Stimulated activated CD8-positive, alpha-beta memory T cell treated with anti-CD3 and anti-CD28 coated beads, Interleukin-7, amount 100 ng/mL, for 1 hour (primary cell): Measurements from ENCODE around the gene KIAA1958.

ENCODE experiments used
- DNase-seq, 2 donors: peaks; one replicate each; pipeline ENCODE4 v3.0.0-alpha.2; 2020; ENCODE audit warnings: low read depth in 2 of 2

Gene KIAA1958

DNA sequence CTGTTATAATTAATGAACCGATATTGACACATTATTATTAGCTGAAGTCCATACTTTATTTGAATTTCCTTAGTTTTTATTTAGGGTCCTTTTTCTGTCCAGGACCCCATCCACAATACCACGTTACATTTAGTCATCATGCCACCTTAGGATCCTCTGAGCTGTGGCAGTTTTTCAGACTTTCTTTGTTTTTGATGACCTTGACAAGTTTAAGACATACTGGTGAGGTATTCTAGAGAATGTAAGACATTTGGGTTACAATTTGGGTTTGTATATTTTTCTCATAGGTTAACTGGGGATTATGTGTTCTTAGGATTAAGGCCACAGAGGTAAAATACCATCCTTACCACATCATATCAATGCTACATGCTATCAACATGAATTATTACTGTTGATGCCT lies 42.7 kb downstream of the KIAA1958 start:
- DNase-seq: no peak

DNA sequence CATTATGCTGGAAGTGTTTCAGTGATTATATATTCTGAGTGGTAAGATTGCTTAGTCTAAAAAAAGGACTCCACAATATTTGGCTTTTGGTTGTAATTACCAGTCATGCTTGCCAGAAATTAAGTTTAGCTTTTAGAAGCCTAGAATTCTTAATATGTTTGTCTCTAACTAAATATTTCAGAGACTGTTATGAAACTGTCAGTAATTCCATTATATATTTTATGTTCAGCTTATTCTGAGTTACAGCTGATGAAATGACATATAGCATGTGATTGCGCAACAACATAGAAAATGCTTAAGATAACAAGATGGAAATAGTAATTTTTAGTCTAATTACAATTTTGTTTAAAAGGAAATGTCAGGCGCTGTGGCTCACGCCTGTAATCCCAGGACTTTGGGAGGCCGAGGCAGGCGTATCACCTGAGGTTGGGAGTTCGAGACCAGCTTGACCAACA lies 44.2 kb downstream of the KIAA1958 start:
- DNase-seq: no peak

DNA sequence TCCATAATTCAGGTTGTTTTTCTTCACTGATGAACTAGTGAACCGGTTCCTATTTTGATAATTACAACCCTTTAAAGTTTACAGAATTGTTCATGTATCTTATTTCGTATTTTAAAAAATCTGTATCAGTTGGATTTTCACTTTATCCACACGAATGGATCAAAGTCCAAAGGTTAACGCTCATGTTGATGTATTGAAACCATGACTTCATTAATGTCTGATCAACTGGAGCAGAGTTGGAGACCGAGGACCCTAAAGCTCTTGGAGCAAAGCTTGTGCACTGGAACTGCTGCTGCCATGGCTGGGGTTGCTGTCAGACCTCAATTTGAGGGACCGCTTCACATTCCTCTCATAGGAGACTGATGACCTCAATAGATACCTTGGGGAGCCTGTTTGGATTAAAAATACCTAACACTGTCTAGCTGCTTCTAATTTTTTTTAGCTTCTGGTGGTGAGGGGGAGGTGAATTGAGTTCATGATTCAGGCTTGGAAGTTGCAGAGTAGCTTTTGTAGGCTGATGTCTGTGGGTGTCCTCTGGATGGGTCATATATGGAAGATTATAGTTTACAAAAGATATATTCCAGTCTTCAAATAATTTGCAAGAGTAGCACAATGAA lies 45.1 kb downstream of the KIAA1958 start:
- DNase-seq: no peak

DNA sequence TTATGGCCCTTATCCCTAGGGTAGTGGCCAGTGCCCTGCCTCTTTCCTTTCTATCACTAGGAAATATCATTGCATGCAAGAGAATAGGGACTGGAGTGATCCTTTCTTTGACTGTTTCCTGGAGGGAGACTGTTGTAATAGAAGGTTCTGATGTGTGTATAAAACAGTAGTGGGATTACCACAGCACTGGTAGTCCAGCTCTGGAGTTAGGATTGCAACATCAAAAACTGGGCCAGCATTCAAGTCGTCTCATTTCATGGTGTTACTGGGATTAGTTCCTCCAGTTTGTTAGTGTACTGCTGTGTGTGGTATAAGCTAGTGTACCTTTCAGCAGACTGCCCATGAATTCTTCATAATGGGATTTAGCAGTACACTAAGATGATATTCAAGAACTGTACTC lies 45.8 kb downstream of the KIAA1958 start:
- no peak for DNase-seq

DNA sequence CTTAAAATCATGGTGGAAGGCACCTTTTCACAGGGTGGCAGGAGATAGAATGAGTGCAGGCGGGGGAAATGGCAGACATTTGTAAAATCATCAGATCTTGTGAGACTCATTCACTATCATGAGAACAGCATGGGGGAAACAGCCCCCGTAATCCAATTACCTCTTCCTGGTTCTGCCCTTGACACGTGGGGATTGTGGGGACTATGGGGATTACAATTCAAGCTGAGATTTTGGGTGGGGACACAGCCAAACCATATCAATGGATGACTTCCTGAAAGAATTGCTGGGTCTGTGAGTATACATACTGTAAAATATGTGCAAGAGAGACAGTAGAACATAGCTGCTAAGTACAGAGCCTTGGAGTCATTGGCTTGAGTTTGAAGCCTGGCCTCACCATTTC lies 47.0 kb downstream of the KIAA1958 start:
- no peak for DNase-seq

DNA sequence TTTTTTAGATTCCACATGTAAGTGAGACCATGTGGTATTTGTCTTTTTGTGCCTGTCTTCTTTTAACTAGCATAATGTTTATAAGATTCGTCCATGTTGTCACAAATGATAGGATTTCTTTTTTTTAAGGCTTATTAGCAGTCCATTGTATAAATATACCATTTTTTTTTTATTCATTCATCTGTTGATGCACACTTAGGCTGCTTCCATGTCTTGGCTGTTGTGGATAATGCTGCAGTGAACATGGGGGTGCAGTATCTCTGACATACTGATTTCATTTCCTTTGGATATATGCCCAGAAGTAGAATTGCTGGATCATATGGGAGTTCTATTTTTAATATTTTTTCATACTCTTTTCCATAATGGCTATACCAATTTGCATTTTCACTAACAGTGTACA lies 48.7 kb downstream of the KIAA1958 start:
- DNase-seq: no peak

DNA sequence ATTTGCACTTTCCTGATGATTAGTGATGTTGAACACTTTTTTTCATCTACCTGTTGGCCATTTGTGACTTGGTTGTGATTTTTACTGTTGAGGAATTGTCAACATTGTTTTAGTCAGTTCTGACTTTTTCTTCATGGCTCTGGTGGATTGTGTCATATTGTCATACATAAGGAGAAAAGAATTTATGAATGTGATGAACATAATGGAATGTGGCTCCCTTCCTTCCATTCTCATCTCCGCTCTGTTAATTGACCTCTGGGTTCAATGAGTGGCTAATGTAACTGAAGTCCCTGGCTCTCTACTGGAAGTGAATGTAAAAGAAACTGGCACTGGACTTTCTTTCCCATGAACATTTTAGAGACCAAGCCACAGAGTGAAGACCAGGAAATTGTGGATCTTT lies 49.2 kb downstream of the KIAA1958 start:
- DNase-seq: no peak

DNA sequence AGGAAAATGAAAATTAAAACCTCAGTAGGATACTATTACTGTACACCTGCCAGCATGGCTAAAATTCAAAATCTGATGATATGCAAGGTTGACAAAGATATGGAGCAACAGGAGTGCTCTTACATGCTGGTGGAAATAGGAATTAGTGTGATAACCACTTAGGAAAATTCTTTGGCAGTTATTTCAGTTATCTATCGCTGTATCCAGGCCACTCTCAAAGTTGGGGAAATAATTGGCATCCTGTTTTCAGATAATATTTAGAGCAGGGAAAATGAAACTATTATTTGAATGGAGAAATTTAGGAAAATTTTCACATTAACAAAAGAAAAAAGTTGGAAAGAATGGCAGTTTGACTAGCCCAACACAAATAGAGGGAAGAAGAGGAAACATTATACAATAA lies 50.9 kb downstream of the KIAA1958 start:
- no peak for DNase-seq

DNA sequence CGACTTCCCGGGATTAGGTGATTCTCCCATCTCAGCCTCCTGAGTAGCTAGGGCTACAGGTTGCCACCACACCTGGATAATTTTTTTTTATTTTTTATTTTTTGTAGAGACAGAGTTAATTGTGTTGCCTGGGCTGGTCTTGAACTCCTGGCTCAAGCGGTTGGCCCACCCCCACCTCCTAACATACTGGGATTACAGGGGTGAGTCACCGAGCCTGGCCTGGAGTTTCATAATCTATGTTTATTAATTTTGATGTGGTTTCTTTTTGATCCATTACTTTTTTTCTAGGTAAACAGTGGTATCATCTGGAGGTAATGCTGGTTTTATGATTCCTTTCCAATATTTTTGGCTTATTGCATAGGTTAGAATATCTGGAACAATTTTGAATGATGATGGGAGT lies 54.2 kb downstream of the KIAA1958 start:
- no peak for DNase-seq

DNA sequence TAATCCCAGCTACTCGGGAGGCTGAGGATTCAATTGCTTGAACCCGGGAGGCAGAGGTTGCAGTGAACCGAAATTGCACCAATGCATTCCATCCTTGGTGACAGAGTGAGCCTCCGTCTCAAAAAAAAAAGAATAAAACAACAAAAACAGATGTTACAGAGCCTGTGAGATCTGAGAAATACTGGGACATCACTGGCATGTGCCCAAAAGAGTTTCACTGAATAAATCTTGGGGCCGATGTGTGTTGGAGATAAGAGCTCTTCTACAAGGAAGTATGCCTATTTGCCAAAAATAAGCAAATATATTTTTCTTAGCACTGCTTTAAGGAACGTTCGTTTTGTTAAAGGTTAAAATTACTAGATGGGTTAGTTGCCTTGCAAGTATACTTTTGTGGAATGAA lies 55.1 kb downstream of the KIAA1958 start:
- DNase-seq: no peak

DNA sequence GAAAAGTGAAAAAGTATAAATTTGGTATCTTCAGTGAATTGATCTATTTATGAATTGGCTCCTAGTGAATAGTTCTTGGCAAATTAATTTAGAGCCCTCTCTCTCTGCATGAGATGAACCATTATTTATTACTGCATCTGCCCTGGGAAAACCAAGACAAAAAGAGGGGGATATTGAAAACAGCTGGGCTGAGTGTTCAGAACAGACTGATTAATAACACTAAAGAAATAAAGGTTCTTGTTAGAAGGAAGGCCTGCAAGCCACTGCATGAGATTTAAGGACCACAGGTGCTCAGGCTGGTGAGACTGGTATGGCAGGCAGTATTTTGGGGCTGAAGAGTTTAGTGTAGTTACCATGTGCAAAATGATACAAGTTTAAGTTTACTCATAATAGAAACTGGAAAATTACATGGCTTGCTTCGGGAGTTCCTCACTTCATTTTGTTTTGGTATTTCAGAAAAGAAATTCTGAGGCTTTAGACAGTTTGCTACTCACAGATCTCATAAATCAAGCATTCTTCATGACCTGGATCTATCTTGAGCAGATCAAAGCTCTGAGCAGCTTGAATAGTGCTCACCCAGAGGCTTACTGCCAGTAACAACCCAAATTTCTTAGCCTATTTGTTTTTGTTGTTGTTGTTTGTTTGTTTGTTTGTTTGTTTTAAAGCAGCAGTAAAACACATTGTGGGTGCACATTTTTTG lies 56.1 kb downstream of the KIAA1958 start:
- no peak for DNase-seq

DNA sequence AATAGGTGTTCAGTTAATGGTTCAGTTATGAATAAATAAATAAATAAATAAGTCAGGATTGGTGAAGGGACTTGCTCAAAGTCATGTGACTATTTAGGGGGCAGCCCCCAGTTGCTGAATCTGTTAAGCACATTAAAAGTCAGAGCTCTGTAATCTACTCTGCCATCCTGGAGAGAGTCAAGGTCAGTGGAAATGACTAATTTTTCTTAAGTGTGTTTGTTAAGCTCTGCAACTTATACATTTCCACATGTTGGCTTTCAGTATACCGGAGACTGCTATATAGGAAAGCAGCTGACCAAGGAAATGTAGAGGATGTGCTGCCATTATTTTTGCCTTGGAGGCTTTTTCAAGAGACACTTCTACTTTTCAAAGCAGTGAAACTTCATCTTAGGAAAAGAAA lies 57.9 kb downstream of the KIAA1958 start:
- no peak for DNase-seq

DNA sequence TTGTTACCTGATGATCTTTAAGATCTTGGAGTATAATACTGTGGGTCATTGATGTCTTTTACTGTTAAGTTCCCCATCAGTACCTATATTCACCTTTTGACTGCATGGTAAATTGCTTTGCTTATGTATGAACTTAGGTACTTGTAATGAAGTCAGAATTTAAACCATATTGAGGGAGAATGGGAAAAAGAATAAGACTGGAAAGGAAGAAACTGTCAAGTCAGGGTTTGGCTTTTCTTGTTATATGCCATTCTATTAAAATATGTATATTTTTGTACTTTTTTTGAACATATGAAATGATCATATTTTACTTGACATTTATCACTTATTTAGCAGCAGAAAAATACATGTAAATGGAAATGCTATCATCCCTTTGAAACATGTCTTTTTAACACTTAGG lies 58.6 kb downstream of the KIAA1958 start:
- no peak for DNase-seq

DNA sequence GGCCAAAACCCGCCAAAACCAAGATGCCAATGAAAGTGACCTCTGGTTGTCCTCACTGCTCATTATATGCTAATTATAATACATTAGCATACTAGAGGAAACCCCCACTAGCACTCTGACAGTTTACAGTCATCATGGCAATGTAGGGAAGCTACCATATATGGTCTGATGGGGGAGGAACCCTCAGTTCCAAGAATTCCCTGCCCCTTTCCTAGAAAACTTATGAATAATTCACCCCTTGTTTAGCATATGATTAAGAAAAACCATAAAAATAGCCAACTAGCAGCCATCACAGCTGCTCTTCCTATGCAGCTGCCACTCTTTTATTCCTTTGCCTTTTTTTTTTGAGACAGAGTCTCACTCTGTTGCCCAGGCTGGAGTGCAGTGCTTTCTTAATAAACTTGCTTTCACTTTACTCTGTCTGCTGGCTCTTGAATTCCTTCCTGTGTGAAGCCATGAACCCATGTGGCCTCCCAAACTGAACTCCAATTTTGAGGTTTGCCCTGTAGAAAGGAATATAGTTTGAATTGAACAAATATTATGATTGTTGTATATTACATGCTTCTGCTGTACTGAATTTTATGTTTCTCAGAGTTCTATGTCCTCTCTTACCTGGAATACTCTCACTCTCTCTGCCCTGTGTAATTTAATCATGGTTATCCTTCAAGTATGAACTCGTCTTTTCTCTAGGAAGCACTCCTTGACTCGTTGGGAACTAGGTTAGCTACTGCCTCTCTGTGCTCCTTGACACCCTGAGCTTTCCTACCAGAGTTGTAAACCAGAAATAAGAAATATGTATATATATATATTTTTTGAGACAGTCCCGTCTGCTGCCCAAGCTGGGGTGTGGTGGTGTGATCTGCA lies 59.8 kb downstream of the KIAA1958 start:
- no peak for DNase-seq

DNA sequence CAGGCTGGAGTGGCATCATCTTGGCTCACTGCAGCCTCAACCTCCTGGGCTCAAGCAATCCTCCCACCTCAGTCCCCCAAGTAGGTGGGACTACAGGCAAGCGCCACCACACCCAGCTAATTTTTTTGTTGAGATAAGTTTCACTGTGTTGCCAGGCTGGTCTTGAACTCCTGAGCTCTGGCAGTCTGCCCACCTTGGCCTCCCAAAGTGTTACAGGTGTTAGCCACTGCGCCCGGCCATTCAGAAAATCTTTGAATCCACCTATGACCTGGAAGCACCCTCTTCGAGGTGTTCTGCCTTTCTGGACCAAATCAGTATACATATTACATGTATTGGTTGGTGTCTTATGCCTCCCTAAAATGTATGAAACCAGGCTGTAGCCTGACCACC lies 61.4 kb downstream of the KIAA1958 start:
- DNase-seq: no peak

DNA sequence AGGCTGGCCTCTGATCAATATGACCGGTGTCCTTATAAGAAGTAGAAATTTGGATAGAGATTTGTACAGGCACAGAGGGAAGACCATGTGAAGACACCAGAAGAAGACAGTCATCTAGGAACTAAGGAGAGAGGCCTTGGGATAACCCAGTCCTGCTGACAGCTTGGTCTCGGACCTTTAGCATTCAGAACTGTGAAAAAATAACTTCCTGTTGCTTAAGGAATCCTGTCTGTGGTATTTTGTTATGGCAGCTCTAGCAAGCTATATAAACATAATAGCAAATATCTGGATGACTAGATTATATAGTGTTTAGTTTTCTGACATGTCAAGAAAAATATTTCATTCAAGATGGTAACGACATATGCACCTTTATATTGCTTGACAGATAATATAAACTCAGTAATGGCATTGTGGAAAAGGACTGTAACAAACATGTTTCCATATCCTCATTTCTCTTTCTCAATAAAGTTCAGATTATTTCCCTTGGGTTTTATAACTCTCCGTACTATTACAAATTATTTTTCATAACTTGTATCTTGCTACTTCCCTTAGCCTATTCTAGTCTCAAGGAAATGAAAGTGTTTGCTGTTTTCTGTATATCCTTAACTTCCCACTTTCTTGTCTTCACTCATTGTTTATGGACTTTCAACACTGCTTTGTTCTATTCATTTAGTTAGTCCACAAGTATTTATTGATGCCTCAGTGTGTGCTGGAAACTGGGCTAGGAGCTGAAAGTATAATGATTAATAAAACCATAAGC lies 62.4 kb downstream of the KIAA1958 start:
- DNase-seq: no peak

DNA sequence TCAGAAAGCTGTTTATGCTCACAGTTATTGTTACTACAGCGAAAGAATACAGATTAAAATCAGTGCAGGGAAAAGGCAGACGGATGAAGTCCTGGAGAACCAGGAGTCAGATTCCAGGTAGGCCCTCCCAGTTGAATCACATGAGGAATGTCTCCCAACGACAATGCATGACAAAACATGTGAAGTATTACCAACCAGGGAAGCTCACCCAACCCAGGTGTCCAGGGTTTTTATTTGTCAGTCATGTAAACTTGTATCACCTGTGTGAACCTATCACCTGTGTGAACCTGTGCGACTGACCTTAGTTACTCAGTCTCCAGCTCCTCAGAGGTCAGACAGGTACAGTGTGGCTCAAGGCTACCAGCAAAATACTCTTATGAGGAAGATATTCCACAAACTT lies 63.9 kb downstream of the KIAA1958 start:
- no peak for DNase-seq

DNA sequence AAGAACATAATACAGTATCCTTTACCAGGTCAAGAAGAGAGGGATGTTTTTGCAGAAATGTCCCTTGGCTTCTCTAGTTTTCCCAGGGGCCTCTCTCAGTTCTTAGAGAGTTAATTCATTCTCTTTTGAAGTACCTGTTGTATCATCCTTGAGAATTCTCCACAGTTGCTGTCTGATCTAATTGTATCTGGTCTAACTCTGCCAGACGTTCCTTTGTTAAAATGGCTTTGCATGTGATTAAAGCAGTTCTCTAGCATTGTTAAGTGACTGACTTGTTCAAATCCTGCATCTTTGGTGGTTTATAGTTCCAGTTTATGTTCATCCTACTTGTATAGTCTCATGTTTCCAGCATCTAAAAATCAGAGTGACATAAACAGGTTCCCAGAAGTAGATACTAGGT lies 65.0 kb downstream of the KIAA1958 start:
- DNase-seq: no peak

DNA sequence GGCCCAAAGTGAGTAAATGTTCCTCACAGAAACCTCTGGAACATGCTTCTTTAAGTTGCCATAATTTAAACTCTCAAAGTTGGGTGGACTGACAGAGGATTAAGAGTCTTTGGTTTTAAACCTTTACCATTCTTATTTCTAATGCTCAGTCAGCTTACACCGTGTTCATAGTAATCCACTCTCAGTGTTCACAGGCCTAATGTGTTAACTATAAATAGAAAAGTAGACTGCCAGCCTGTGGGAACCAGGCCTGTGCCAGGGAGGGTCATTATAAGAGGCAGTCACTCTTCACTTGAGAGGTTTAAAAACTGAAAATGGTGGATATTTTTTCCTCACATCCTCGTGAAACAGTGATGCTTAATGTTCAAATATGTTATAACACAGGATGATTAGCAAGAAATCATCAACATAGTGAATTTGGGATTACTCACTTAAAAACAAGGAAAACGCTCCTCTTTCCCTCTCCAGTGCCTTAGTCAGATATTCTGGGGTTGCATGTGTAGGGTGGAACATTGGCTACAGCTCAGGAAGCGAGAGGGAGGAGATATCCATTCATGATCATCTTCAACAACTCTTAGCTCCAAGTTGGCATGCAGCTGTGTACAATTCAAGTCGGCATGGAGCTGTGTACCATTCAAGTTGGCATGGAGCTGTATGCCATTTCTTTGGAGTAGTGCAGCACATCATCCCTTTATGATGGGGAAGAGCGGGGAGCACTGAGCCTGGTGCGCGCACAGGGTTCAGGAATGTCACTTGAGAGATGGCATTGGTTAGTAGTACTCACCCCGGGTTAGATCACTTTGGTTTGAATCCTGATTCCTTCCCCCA lies 65.8 kb downstream of the KIAA1958 start:
- DNase-seq: no peak

DNA sequence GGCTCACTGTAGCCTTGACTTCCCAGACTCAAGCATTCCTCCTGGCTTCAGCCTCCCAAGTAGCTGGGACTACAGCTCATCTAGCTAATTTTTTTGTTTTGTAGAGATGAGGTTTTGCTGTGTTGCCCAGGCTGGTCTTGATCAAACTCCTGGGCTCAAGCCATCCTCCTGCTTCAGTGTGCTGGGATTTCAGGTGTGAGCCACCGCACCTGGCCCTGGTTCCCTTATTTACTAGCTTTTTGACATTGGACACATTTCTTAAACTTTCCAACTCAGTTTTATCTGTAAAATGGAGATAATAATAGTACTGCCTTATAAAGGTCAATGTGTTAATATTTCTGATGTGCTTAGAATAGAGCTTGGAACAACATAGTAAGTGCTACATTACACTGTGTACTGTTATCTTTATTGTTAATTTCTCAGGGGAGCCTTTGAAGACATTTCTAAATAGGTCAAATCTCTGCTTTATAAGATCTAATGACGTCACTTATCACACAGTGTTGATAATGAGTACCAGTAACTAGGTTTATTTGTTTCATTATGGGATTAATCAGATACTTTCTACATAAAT lies 66.7 kb downstream of the KIAA1958 start:
- DNase-seq: no peak

DNA sequence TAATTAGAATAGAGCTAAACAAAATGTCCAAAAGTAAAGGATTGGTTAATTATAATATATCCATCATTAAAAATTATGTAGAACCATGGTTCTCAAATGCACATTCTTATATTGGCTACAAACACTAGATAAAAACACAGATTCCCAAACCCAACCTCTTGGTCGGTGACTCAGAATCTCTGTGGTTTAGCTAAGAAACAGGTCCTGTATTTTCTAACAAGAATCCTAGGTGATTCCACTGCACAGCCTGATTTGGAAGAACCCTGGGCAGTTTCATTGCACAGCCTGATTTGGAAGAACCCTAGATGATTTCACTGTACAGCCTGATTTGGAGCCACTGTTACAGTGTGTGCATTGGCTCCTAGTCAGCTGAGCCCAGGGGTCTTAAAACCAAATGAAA lies 67.9 kb downstream of the KIAA1958 start:
- DNase-seq: no peak
